Stimulated activated CD4-positive, alpha-beta T cell treated with anti-CD3 and anti-CD28 coated beads, Interleukin-2, amount 100 ng/mL, for 48 hours (primary cell): ENCODE measurements around the gene MAU2.
"Not testable (repeated sequence)": the region's sequence is repeated elsewhere in the genome, so short reads cannot be mapped to it uniquely, and the experiment has no call there.

Source experiments
- DNase-seq, 2 donors: peaks; one replicate each; pipeline ENCODE4 v3.0.0-alpha.2; 2020

Gene MAU2

DNA sequence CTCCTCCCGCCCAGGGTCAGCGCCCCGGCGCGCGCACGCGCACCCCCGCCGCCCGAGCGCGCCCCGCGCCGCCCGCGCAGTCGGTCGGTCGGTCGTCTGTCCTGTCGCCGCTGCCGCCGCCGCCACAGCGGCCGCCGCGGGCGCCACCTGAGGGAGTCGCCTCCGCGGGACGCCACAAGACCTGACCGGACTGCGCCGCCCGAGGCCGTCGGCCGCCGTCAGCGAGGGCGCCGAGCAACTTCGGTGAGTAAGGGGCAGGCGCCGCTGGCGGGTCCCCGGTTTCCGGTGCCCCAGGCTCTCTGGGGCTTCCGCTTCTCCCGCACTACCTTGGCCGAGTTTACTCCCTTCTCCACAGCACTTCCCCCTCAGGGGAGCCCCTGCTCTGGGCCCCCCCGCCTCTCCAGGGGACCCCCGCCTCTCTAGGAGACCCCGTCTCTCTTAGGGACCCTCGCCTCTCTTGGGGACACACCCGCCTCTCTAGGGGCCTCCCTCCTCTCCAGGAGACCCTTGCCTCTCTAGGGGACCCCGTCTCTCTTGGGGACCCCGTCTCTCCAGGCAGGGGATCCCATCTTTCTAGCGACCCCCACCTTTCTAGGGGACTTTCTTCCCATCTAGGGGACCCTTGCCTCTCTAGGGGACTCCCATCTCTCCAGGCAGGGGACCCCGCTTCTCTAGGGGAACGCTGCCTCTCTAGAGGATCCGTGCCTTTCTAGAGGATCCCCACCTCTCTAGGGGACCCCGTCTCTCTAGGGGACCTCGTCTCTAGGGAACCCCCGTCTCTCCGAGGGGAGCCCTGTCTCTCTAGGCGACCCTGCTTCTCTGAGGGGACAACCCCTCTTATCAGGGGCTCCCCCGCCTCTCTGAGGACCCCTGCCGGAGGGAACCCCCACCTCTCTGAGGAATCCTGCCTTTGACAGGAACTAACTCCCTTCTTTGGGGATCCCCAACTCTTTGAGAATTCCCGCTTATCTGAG, 65.6 kb downstream of the MAU2 start:
- DNase-seq = peak in 1 of 2 donors; percentile 57

GRCh38 chr19:19387108-19387507, 66.5 kb downstream of the MAU2 start:
- DNase-seq = no peak

GRCh38 chr19:19388568-19389555, 68.2 kb downstream of the MAU2 start:
- DNase-seq = no peak

GRCh38 chr19:19389683-19390082, 69.1 kb downstream of the MAU2 start:
- not testable (repeated sequence) for DNase-seq

GRCh38 chr19:19394333-19394732, 73.7 kb downstream of the MAU2 start:
- DNase-seq = not testable (repeated sequence)

DNA sequence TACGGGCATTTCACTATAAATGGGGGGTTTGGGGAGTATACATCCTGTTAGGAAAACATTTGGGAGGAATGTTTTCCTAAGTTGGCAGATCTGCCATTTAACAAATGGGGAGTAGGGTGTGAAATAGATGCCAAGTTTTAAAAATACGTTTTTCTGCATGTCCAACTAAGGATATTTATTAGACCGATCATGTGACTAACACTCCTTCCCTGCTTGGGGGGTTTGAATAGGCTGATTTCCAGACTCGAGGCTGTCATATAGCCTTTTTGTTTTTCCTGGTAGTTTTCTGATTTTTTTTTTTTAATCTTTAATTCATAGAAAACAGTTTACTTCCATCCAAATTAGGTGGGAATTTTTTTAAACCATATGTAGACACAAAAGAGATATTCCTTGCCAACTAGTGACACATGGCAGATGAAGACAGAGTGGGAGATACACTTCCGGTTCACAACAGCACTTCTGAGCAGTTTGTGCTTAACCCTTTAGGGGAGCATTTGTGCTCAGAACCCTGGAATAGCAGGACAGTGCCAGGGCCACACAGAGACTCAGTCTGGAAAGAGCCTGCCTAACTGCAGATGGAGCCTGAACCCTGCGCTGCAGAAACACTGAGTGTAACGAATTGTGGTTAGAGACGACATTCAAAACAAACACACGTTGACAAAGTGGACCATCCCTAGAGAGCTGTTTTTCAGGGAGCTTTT, 79.3 kb downstream of the MAU2 start:
- DNase-seq = no peak

DNA sequence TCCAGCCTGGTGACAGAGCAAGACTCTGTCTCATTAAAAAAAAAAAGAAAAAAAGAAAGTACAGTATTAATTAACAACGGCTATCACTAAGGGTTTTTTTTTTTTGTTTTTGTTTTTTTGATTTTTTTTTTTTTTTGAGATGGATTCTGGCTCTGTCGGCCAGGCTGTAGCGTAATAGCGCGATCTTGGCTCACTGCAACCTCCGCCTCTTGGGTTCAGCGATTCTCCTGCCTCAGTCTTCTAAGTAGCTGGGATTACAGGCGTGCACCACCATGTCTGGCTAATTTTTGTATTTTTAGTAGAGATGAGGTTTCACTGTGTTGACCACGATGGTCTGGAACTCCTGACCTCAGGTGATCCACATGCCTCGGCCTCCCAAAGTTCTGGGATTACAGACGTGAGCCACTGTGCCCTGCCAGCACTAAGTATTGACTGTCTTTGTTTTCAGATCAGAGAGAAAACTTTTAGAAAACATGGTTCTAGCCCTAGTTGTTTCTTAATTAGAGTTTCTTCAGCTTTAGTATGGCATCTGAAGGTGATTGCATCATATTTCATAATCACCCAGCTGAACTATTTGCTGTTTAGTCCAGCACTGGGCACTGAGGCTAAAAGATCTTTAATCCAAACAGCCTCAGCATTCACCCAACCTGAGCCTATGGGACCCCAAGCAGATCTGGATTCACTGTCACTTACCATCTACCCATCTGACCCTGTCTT, 82.2 kb downstream of the MAU2 start:
- DNase-seq = no peak

DNA sequence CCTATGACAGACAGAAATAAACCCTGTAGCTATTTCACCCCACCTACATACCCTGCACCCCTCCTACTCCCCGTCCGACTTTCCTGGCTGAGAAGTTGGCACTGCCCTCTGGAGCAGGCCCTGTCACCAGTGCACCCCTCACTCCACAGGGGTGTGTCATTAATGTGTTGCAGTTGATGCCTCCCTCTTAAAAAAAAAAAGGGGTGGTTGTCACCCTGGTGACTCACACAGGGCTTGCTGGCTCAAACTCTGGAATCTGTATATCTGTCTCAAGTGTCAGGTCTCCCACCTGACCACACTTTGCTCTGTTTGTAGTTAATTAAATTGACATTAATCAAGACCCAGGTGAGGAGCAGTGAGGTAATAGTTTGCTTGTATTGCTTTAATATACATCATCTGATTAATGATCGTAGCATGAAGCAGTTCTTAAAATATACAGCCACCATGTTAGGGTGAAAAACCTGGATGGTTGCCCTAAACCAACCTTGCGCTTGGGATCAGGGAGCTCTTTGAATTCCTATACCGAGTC, 82.8 kb downstream of the MAU2 start:
- DNase-seq = no peak

DNA sequence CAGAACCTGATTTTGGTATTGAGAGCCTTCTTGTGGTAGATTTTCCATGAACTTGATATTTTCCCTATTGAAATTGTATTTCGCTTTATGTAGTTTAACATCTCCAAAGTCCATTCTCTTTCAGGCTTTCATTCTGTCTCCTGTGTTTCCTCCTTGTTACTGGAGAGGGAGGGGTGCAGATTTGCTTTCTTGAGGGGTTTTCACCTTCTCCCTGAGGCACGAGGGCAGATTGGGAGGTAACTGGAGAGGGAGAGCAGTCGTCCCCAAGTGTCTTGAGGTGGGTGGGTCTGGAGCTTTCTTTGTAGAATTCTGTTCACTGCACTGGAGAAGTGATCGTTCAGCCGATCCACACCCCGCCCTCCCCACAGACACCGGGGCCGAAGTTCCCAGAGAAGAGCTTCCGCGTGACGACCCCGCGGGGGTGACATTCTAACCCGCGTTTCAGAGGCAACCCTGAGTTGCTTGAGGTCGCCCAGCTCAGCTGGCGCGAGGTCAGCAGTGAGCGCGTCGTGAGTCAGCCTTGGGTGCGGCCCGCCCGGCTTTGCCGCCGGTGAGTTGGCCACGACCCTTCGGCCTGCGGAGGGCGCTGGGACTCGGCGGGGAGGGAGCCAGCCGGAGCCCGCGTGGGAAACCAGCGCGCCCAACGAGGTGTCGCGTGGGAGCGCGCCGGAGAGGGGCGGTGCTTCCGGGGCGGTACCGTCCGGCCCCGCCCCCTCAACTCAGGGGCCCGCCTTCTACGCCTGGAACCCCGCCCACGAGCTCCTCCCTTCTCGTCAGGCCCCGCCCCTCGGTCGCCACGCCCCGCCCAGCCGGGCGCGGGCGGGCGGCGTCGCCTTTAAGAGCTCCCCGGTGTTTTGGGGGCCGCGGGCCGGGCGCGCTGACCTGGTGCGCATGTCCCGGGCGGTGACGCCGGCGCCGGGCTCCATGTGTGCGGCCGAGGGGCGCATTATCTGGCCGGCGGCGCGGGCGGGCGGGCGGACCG, 84.5 kb downstream of the MAU2 start, which contains the start of gene GATAD2A:
Gene GATAD2A, plus strand, starts transcription at position 797 of the 982 bp plus-strand sequence. CDS start 59,671 bp downstream, outside the sequence.
- DNase-seq = peak; percentile 90 to 96

DNA sequence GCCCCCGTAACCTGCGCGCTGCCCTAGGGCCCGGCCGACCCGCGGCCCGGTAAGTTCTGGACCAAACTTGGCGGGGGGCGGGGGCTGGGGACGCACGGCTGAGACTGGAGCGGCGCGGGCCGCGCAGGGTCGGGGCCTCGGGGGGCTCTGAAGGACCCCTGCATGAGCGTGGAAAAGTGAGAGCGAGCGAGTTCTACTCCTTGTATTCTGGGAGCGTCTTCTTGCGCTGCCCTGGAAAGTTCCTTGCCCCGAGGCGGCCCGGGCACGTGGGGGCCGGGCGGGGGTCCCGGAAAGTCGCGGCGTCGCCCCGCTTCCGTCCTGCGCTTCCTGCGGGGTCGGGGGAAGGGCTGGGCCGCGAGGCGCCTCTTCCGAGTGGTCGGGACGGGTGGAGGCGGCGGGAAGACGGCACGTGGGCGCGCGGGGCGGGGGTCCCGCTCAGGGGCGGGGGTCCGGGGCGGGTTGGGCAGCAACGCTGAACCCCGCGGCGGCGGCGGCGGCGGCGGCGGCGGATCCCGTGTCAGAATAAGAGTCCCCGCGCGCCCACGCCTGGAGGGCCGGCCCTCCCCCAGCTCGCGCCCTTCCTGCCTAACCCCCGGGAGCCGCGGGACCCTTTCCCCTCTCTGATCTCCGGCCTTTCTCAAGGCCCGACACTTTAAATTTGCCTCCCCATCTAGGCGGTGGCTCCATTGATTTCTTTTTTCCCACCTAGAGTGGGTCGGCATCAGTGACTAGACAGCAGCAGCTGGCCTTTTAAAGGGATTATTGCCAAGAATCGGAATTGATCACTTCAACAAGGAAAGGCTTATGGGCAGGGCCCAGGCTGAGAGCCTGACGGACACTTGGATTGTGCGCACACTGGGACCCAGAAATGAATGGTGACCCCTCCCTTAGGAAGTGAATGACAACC, 85.6 kb downstream of the MAU2 start:
- peak in 1 of 2 donors; percentile 54 for DNase-seq

DNA sequence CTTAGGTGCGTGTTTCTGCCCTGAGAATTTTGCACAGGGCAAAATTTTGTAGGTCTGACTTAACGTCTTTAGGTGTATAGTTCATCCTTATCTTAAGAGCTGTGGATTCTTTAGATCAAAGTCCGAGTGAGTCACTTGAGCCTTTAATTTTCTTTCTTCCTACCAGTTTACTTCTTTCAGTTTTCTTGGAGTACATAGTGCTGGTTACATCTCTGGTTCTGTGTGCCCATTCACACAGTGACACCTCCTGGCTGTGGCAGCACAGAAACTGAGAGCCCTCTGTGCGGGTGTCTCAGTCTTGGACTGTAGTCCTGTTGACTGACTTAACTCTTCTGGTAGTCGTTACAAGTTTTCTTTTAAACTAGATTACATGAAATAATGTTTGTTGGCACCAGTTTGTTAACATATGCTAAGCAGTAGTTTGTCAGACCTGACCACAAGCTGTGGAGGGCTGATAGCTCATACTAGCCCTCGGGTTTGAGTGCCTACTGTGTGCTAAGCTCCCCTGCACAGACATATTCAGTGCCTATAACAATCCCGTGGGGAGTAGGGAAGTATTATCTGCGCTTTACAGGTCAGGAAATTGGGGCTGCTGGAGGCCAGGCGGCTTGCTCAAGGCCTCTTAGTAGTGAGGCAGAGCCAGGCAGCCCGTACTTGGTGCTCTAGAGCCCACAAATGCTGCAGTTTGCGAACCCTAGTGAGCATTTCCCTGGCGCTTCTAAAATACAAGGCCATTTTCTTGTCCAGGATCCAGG, 86.4 kb downstream of the MAU2 start:
- DNase-seq = no peak

GRCh38 chr19:19407633-19407930, 87.0 kb downstream of the MAU2 start:
- no peak for DNase-seq
